Skeletal muscle satellite cell (primary cell): ENCODE data around the gene SF3A1.

ENCODE experiments used
- H3K27me3 ChIP-seq: 2 replicates; pipeline ENCODE4 v1.7.0; 2013; ENCODE audit warnings: low read length; ENCODE audit not compliant: control insufficient read depth, insufficient read depth
- H3K36me3 ChIP-seq: 2 replicates; pipeline ENCODE4 v1.7.0; 2013; ENCODE audit warnings: mild to moderate bottlenecking, control low read depth, low read length; ENCODE audit not compliant: insufficient read depth
- H3K4me1 ChIP-seq: 2 replicates; pipeline ENCODE4 v1.7.0; 2013; ENCODE audit warnings: low read length; ENCODE audit not compliant: control insufficient read depth, insufficient read depth
- H3K4me2 ChIP-seq: 2 replicates; pipeline ENCODE4 v1.7.0; 2013; ENCODE audit warnings: mild to moderate bottlenecking, low read length
- H3K4me3 ChIP-seq: 2 replicates; pipeline ENCODE4 v1.7.0; 2013; ENCODE audit warnings: low read length
- H3K9ac ChIP-seq: 2 replicates; pipeline ENCODE4 v1.7.0; 2013; ENCODE audit warnings: mild to moderate bottlenecking, low read depth, low read length, moderate library complexity
- H3K9me3 ChIP-seq: replicated peaks from 2 replicates; pipeline ENCODE4 v1.7.0; 2013; ENCODE audit warnings: mild to moderate bottlenecking, control low read depth, low read length

The SF3A1 gene

DNA sequence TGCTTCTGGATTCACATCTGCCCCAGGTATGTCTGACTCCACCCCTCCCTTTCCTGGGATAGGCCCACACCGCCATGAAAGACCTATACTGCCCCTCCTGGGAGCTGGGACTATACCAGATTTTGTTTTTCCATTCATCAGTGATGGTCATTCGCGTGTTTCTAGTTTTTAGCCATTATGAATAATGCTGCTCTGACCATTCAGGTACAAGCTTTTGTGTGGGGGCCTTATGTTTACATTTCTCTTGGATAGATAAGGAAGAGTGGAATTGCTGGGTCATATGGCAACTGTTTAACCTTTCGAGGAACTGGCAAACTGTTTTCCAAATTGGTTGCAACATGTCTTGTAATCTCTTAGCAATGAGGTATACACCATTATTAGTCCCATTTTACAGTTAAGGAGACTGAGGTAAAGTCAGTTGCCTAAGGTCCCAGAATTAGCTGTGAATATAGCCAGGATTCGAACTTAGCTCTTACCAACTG lies 28.8 kb downstream of the SF3A1 start:
- H3K9me3 ChIP-seq = no peaks in the 10 kb centered on the region
- H3K36me3 ChIP-seq = peaks cover 15% of the 10 kb centered on the region
- H3K4me1 ChIP-seq = peaks cover 25% of the 10 kb centered on the region
- no peak overlapping the region for H3K9ac ChIP-seq
- no peaks in the 10 kb centered on the region for H3K27me3 ChIP-seq
- no peak overlapping the region for H3K4me2 ChIP-seq
- H3K4me3 ChIP-seq = no peak overlapping the region

DNA sequence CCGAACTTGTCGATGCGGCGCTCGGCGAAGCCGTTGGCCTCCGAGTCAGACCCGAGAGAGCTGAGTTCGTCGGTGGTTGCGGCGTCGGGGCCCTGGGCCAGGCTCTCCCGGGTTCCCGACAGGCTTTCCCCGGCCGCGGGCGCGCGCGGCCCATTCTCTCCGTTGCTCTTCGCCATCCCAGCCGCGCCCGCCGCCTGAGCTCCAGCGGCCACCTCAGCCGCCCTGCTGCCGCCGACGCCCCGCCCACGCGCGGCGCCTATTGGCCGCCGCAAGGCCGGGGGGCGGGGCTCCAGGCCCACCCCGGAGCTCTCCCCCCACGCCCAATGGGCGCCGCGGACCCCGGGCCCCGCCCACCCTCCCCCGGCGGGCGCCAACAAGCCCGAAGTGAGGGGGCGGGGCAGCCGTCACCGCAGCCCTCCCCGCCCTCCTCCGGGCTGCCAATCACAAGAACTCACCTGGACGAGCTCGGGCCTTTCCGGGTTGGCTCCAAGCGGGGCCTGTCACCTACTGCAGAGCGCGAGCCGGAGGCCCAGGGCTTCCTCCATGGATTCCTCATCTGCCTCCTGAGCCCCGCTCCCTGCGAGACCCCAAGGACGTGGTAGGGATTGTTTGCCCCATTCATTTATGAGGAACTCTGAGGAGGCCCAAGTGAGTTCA lies 29.9 kb downstream of the SF3A1 start, which contains the start of gene TBC1D10A:
Gene TBC1D10A (minus strand): TSS at position 236 of the 657 bp plus-strand sequence. CDS start 60 bp downstream, at position 176.
- H3K9me3 ChIP-seq = no peaks in the 10 kb centered on the region
- peaks cover 7% of the 10 kb centered on the region for H3K36me3 ChIP-seq
- peaks cover 25% of the 10 kb centered on the region for H3K4me1 ChIP-seq
- H3K4me3 ChIP-seq = peak within 1 kb of the TSS; percentile 95
- H3K9ac ChIP-seq = peak within 1 kb of the TSS; percentile 92
- H3K27me3 ChIP-seq = no peaks in the 10 kb centered on the region
- peak within 1 kb of the TSS; percentile 88 for H3K4me2 ChIP-seq

DNA sequence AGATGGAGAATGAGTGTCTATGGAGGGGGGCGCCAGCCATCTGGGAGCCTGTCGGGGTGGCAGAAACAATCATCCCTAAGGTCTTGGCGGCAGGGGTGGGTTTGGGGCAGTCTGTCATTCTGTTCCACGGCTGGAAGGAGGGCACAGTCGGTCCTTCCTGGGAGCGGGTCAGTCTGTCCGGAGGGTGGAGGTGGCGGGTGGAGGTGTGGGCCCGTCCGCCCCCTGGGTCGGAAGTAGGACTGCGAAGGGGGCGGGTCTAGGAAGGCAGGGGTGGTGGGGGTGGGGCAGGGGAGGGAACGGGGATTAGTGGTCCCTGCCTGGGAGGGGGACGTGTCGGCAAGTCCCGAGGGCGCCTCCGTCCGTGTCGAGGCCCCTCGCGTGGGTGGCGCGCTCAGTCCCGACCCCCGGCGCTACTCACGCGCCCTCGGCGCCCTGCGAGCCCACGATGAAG lies 30.4 kb downstream of the SF3A1 start:
- peaks cover 25% of the 10 kb centered on the region for H3K4me1 ChIP-seq
- H3K9me3 ChIP-seq = no peaks in the 10 kb centered on the region
- H3K9ac ChIP-seq = peak overlapping the region; percentile 92

DNA sequence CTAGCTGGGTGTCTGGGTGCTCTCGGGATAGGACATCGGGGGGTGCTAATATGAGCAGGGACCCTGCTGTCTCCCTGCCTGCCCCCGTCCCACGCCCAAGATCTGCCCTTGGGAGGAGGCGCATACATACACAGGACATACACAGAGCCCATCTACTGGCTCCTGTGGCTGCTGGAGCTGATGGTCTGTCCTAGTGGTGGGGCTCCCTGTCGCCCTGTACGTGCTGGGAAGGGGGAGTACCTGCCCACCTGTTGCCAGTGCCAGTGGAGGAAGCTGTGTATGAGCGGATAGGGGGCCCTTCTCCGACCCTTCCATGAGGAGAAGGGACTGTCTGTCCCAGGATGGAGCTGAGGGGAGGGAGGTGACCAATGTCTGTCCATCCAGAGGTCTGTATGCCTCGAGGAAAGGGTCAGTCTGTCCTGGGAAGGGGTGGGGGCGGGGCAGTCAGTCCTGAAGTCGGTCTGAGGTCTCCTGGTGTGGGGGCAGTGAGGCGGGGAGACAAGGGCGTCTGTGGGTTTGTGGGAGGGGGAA lies 30.9 kb downstream of the SF3A1 start:
- Histone ChIP-seq H3K27me3 (no peaks in the 10 kb centered on the region), H3K4me1 (peaks cover 25% of the 10 kb centered on the region), H3K4me3 (peak overlapping the region; percentile 95)

More for the DNA sequence above, 30.4 kb downstream of the SF3A1 start:
- Histone ChIP-seq H3K27me3 (no peaks in the 10 kb centered on the region), H3K36me3 (peaks cover 6% of the 10 kb centered on the region), H3K4me3 (peak overlapping the region; percentile 95), H3K4me2 (peak overlapping the region; percentile 81)

DNA sequence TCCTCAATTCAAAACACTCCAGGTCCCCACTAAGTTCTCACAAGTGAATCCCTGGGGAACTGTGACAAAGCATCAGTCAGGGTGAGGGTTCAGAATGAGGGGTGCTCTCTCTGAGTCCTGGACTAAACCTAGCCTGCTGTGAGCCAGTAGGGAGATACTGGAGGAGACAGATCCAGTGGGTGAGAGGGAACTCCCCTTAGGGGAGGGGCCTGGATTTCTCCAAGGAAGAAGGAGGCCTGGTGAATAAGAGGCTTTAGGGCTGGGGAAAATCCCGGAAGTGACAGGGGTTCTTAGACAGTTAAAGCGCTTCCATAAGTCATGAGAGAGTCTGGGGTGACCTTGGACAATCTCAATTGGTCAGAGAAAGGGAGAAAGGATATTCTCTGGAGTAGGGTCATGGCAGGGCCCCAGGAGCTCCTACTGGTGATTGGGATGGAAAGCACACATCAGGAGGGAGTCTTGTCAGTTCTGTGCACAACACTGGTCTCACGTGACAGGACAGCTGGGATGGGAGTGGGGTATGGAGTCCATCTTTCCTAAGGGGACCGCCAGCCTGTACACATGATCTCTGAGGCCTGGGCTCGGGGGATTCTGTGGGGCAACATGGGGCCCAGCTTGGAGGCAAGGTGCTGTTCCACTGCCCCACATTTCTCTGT lies 31.5 kb downstream of the SF3A1 start:
- Histone ChIP-seq H3K4me2 (peak overlapping the region; percentile 81), H3K36me3 (peaks cover 9% of the 10 kb centered on the region), H3K27me3 (no peaks in the 10 kb centered on the region), H3K9me3 (no peaks in the 10 kb centered on the region), H3K4me1 (peaks cover 25% of the 10 kb centered on the region), H3K4me3 (peak overlapping the region; percentile 95), H3K9ac (peak overlapping the region; percentile 92)

More for the DNA sequence above, 30.9 kb downstream of the SF3A1 start:
- H3K36me3 ChIP-seq = peaks cover 7% of the 10 kb centered on the region
- H3K9ac ChIP-seq = peak overlapping the region; percentile 92
- H3K9me3 ChIP-seq = no peaks in the 10 kb centered on the region
- peak overlapping the region; percentile 81 for H3K4me2 ChIP-seq

DNA sequence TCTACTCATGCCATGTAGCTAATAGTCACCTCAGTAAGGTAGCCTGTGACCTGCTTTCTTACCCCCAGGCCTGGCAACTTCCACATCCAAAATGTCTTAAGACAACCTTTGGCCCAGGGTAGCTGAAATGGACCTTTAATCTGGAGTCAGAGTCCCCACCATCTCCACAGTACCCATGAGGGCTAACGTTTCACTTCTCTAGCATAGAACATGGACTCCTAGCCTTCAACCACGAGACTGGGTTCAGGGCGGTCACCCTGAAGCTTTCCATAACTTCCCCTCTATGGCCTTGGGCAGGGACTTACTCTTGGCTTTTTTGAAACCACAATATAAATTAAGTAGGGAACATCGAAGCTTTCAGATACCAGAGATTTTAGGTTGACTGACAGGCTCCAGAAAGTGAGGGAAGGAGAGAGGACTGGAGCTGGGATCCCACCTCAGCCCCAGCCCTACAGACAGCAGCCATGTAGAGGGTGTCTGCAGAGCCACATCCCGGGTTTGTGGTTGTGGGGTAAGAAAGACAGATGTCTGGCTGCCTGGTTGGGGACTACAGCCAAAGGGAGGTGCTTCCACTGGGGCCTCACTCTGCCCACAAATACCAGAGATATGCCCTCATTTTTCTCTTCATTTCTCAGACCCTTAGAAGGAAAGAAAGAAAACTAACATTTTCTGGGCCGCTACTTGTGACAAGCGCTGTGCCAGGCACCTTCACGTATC lies 32.5 kb downstream of the SF3A1 start:
- Histone ChIP-seq H3K27me3 (no peaks in the 10 kb centered on the region), H3K9me3 (no peaks in the 10 kb centered on the region), H3K36me3 (peaks cover 16% of the 10 kb centered on the region), H3K4me2 (peak overlapping the region; percentile 81), H3K9ac (peak overlapping the region; percentile 92), H3K4me3 (peak overlapping the region; percentile 95), H3K4me1 (peaks cover 25% of the 10 kb centered on the region)

DNA sequence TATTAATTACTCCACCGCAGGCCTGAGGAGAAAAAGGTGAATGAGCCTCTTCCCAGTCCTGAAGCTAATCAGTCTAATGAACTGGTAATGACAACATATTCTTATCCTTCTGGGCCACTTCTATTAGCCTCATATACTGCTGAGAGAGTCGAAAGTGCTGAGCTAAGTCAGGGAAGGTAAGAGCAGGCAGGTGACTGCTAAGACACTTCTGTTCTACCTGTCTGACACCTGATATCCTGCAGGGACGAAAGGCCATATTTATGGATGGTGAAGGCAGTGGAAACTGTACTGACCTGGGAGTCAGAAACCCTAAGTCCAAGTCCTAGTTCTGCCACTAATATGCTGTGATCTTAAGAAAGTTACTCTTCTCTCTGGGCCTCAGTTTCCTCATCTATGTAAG lies 33.4 kb downstream of the SF3A1 start:
- Histone ChIP-seq H3K4me2 (no peak overlapping the region), H3K9me3 (no peaks in the 10 kb centered on the region), H3K4me3 (no peak overlapping the region), H3K9ac (no peak overlapping the region), H3K27me3 (no peaks in the 10 kb centered on the region), H3K36me3 (peaks cover 18% of the 10 kb centered on the region), H3K4me1 (peaks cover 25% of the 10 kb centered on the region)

DNA sequence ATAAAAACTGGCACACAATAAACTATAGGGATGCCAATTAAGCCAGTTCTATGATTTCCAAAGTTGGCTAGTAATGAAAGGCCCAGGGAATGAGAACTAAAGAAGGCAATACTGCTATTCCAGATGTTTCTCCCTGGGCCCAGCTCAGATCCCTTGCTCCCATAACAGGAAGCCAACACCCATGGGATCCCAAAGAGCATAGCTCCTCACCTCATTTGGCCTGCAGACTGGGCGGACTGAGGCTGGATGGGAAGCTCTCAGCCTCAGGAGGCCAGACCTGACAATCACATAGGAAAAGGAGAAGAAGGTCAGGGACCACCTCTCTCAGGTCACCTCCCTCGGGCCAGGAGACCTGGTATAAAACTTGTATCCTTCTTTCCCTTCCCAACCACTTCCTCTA lies 35.2 kb downstream of the SF3A1 start:
- Histone ChIP-seq H3K9ac (no peak overlapping the region), H3K27me3 (no peaks in the 10 kb centered on the region), H3K4me1 (peaks cover 21% of the 10 kb centered on the region), H3K9me3 (no peaks in the 10 kb centered on the region), H3K4me2 (no peak overlapping the region), H3K4me3 (no peak overlapping the region), H3K36me3 (peaks cover 18% of the 10 kb centered on the region)

DNA sequence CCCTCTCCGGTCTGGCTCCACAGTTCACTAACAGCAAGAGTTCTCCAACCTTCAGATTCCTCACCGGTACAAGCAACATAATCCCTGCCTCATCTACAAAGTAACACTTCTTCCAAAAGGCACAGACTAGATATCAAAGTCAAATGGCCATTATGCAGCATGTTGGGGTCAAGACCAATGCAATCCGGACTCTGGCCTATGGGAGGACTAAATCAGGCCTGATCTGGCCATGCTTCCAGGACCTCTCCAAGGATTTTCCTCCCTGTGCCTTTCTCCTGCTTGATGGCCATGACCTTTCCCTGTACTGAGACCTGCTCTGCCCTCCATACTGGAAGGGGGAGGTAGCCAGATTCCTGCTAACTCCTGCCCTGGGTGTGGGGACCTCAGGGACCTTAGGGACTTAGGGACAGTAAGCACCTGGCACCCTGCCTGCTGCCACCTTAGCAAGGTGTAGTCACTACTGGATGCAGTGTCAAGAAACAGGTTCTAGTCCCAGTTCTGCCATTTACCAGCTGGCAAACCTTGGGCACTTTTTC lies 36.6 kb downstream of the SF3A1 start:
- no peaks in the 10 kb centered on the region for H3K27me3 ChIP-seq
- H3K9ac ChIP-seq = no peak overlapping the region
- peaks cover 12% of the 10 kb centered on the region for H3K4me1 ChIP-seq
- no peak overlapping the region for H3K4me3 ChIP-seq
- H3K36me3 ChIP-seq = peaks cover 18% of the 10 kb centered on the region
- no peaks in the 10 kb centered on the region for H3K9me3 ChIP-seq
- no peak overlapping the region for H3K4me2 ChIP-seq

DNA sequence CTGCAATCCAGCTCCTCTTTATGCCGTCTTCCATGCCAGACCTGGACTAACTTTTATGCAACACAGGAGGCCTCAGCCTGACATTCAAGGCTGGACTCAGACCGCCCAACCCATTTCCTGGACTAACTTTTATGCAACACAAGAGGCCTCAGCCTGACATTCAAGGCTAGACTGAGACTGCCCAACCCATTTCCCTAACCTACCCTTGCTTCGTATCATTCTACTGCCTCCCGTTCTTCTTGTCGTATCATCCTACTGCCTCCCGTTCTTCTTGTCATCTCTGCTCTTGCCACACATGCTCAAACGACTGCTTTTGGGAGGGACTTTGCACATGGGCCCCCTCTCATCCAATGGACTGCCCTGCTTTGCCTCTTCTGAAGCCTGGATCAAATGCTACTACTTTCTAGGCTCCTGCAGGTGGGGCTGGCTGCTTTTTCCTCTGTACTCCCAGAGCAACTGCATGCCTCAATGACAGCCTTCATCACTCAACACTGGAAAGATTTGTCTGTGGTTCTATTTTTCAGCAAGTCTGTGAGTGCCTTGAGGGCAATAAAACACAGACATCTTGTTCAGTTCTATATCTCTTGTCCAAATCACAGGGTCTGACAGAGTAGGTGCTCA lies 37.8 kb downstream of the SF3A1 start:
- Histone ChIP-seq H3K4me2 (no peak overlapping the region), H3K9me3 (no peaks in the 10 kb centered on the region), H3K4me1 (peaks cover under 1% of the 10 kb centered on the region), H3K36me3 (peaks cover 18% of the 10 kb centered on the region), H3K27me3 (no peaks in the 10 kb centered on the region), H3K9ac (no peak overlapping the region), H3K4me3 (no peak overlapping the region)
